ENCODE results near the gene CABLES1.
"Not testable (repeated sequence)": the region's sequence is repeated elsewhere in the genome, so short reads cannot be mapped to it uniquely, and the experiment has no call there.

CABLES1 gene

GRCh38 chr18:23143016-23143814 is 7.9 kb downstream of the CABLES1 start:
- no peak for DNase-seq

GRCh38 chr18:23143815-23144261 is 8.6 kb downstream of the CABLES1 start:
- no peak for DNase-seq

GRCh38 chr18:23144640-23145039 is 9.4 kb downstream of the CABLES1 start:
- DNase-seq: no peak

- no peak for DNase-seq
Observed at GRCh38 chr18:23145621-23146020, 10.3 kb downstream of the CABLES1 start.

GRCh38 chr18:23146861-23147469 is 11.7 kb downstream of the CABLES1 start:
- DNase-seq: no peak

GRCh38 chr18:23148382-23148781 is 13.1 kb downstream of the CABLES1 start:
- DNase-seq: no peak

- DNase-seq: no peak
Observed at GRCh38 chr18:23149570-23149969, 14.3 kb downstream of the CABLES1 start.

GRCh38 chr18:23151414-23152099 is 16.3 kb downstream of the CABLES1 start:
- DNase-seq: no peak

GRCh38 chr18:23154030-23154429 is 18.7 kb downstream of the CABLES1 start:
- no peak for DNase-seq

GRCh38 chr18:23154823-23155500 is 19.7 kb downstream of the CABLES1 start:
- no peak for DNase-seq

- DNase-seq: no peak
Observed at GRCh38 chr18:23155537-23155936, 20.3 kb downstream of the CABLES1 start.

GRCh38 chr18:23156134-23156533 is 20.8 kb downstream of the CABLES1 start:
- DNase-seq: no peak

GRCh38 chr18:23158058-23158457 is 22.8 kb downstream of the CABLES1 start:
- DNase-seq: no peak

- not testable (repeated sequence) for DNase-seq
Observed at GRCh38 chr18:23158884-23159283, 23.6 kb downstream of the CABLES1 start.

- no peak for DNase-seq
Observed at GRCh38 chr18:23159344-23159743, 24.1 kb downstream of the CABLES1 start.

- no peak for DNase-seq
Observed at GRCh38 chr18:23162473-23162872, 27.2 kb downstream of the CABLES1 start.

- DNase-seq: no peak
Observed at GRCh38 chr18:23163786-23164533, 28.7 kb downstream of the CABLES1 start.

- no peak for DNase-seq
Observed at GRCh38 chr18:23165271-23166068, 30.2 kb downstream of the CABLES1 start.

GRCh38 chr18:23166891-23167541 is 31.7 kb downstream of the CABLES1 start:
- DNase-seq: no peak

- no peak for DNase-seq
Observed at GRCh38 chr18:23169673-23170044, 34.4 kb downstream of the CABLES1 start.

GRCh38 chr18:23170137-23170536 is 34.9 kb downstream of the CABLES1 start:
- DNase-seq: no peak
